Calu3 (cell line): ENCODE data around the gene RFX3. TPM values are rescaled to one million over a fixed set of nuclear protein-coding genes. Genes with fewer than 3 reads are reported as not detected.

Experiments used
- BruUV-seq: library from RNA; stranded (reverse); fragments of 400-500 nt; replicated peaks from 2 replicates; lab custom pipeline; 2021; lab: Mats Ljungman, UMichigan
- CTCF ChIA-PET: fragments of 300-600 bp; sonication (Branson Sonifier 250); formaldehyde crosslinking; loops from one replicate; lab custom pipeline; 2022; ENCODE audit warnings: antibody characterized with exemption; lab: Charles Lee
- DNase-seq: peaks from one replicate; pipeline ENCODE4 v3.0.0; 2022
- H3K27ac Mint-ChIP-seq: one replicate; pipeline ENCODE4 v1.8.0; 2022; ENCODE audit warnings: mixed read lengths; ENCODE audit not compliant: unreplicated experiment
- H3K27me3 Mint-ChIP-seq: one replicate; pipeline ENCODE4 v1.8.0; 2022; ENCODE audit warnings: mixed read lengths; ENCODE audit not compliant: unreplicated experiment
- H3K36me3 Mint-ChIP-seq: one replicate; pipeline ENCODE4 v1.8.0; 2022; ENCODE audit warnings: mild to moderate bottlenecking, moderate library complexity, mixed read lengths; ENCODE audit not compliant: insufficient read depth, unreplicated experiment
- H3K4me1 Mint-ChIP-seq: one replicate; pipeline ENCODE4 v1.8.0; 2022; ENCODE audit warnings: mild to moderate bottlenecking, low read depth, mixed read lengths; ENCODE audit not compliant: unreplicated experiment
- H3K4me3 Mint-ChIP-seq: one replicate; pipeline ENCODE4 v1.8.0; 2022; ENCODE audit warnings: mild to moderate bottlenecking, low read depth, moderate library complexity, mixed read lengths; ENCODE audit not compliant: unreplicated experiment
- H3K9me3 Mint-ChIP-seq: one replicate; pipeline ENCODE4 v1.8.0; 2022; ENCODE audit warnings: low read depth, mixed read lengths; ENCODE audit not compliant: unreplicated experiment
- CTCF ChIP-seq: fragments of 200-600 bp; IDR thresholded peaks from one replicate; pipeline ENCODE4 v1.8.0; 2022; ENCODE audit warnings: antibody characterized with exemption; ENCODE audit not compliant: unreplicated experiment
- intact Hi-C: fragments of 100-400 bp; cut with micrococcal nuclease; formaldehyde crosslinking; loops from one replicate; pipeline ENCODE4 v1.10.0; 2022; ENCODE audit not compliant: unreplicated experiment
- total RNA-seq: library from RNA; stranded (reverse); gene quantifications from 2 replicates; pipeline ENCODE4 v1.2.3, GENCODE V29; 2022

RFX3 gene
- total RNA-seq, 1 experiment from 2014 or later, result 10.1 TPM

GRCh38 chr9:3189113-3189861 is 336.5 kb downstream of the RFX3 start:
- CTCF ChIA-PET, result interaction anchor here (0.6 kb wide), 1 partner anchor 102 kb away, joined by 3 read pairs; no protein-coding TSS in a partner anchor
- BruUV-seq, result no TSS peak
- H3K9me3 Mint-ChIP-seq, result no peaks in the 10 kb centered on the region
- H3K36me3 Mint-ChIP-seq, result no peaks in the 10 kb centered on the region
- H3K4me3 Mint-ChIP-seq, result no peak overlapping the region
- DNase-seq, result no peak
- TF ChIP-seq CTCF, result no peak
- no peak overlapping the region for H3K27ac Mint-ChIP-seq
- H3K27me3 Mint-ChIP-seq, result peaks cover 67% of the 10 kb centered on the region
- H3K4me1 Mint-ChIP-seq, result no peaks in the 10 kb centered on the region
- intact Hi-C loops, result no loop called here

- no TSS peak for BruUV-seq
- no peak for DNase-seq
- no peaks in the 10 kb centered on the region for H3K4me1 Mint-ChIP-seq
- CTCF ChIA-PET, result no interaction called here
- intact Hi-C loops, result no loop called here
- H3K36me3 Mint-ChIP-seq, result no peaks in the 10 kb centered on the region
- H3K27ac Mint-ChIP-seq, result no peak overlapping the region
- no peak for TF ChIP-seq CTCF
- H3K27me3 Mint-ChIP-seq, result peaks cover 69% of the 10 kb centered on the region
- H3K9me3 Mint-ChIP-seq, result no peaks in the 10 kb centered on the region
- H3K4me3 Mint-ChIP-seq, result no peak overlapping the region
Observed at GRCh38 chr9:3186751-3187150, 339.1 kb downstream of the RFX3 start.

- intact Hi-C loops, result loop anchor here (2.0 to 5.0 kb wide), 2 partner anchors 309 to 324 kb away; no protein-coding TSS in a partner anchor
- TF ChIP-seq CTCF, result no peak
- no peaks in the 10 kb centered on the region for H3K4me1 Mint-ChIP-seq
- no TSS peak for BruUV-seq
- no peaks in the 10 kb centered on the region for H3K36me3 Mint-ChIP-seq
- CTCF ChIA-PET, result interaction anchor here (0.9 to 1.3 kb wide), 2 partner anchors 10 to 322 kb away, joined by 3 read pairs; no protein-coding TSS in a partner anchor
- no peak overlapping the region for H3K4me3 Mint-ChIP-seq
- peak; percentile 24 for DNase-seq
- H3K27me3 Mint-ChIP-seq, result peaks cover 58% of the 10 kb centered on the region
- H3K9me3 Mint-ChIP-seq, result no peaks in the 10 kb centered on the region
- H3K27ac Mint-ChIP-seq, result no peak overlapping the region
Observed at GRCh38 chr9:3181049-3181953, 344.5 kb downstream of the RFX3 start.

GRCh38 chr9:3180696-3181048 is 345.1 kb downstream of the RFX3 start:
- no peaks in the 10 kb centered on the region for H3K9me3 Mint-ChIP-seq
- H3K27ac Mint-ChIP-seq, result no peak overlapping the region
- intact Hi-C loops, result loop anchor here (2.0 to 5.0 kb wide), 2 partner anchors 308 to 324 kb away; no protein-coding TSS in a partner anchor
- BruUV-seq, result no TSS peak
- H3K4me1 Mint-ChIP-seq, result no peaks in the 10 kb centered on the region
- peaks cover 58% of the 10 kb centered on the region for H3K27me3 Mint-ChIP-seq
- CTCF ChIA-PET, result interaction anchor here (0.9 kb wide), 1 partner anchor 321 kb away, joined by 3 read pairs; no protein-coding TSS in a partner anchor
- no peaks in the 10 kb centered on the region for H3K36me3 Mint-ChIP-seq
- no peak for DNase-seq
- no peak for TF ChIP-seq CTCF
- H3K4me3 Mint-ChIP-seq, result no peak overlapping the region
